ENCODE results near the gene TYW1. TPM values are rescaled to one million over a fixed set of nuclear protein-coding genes. Genes with fewer than 3 reads are reported as not detected.
"Not testable (repeated sequence)": the region's sequence is repeated elsewhere in the genome, so short reads cannot be mapped to it uniquely, and the experiment has no call there.

TYW1 gene
- total RNA-seq, 8 experiments from 2014 or later: 11.9 to 26.9 (median 16.3) TPM

- H3K4me1 ChIP-seq (replicated peaks in 1 of 2); in situ Hi-C loops (cut with MboI; ENCODE audit: low pct_unique_long_range_greater_than_20kb in 2 of 9, low sequenced_read_pairs in 9 of 9, unreplicated experiment in 9 of 9); H3K4me3 ChIP-seq; H3K27ac ChIP-seq: not testable (repeated sequence)
- peak in 1 of 8 experiments; percentile 1 for ATAC-seq (replicated peaks in 6 of 8)
- WGBS, 10 experiments: 86 to 100% (median 100%) methylated on average over 1 to 2 of the region's 5 CpGs; no CpG with 5 or more reads in 2 of the 10 experiments
These were observed 4.1 kb downstream of the TYW1 start for GRCh38 chr7:67000601-67001258.

- in situ Hi-C loops (cut with MboI; ENCODE audit: low pct_unique_long_range_greater_than_20kb in 2 of 9, low sequenced_read_pairs in 9 of 9, unreplicated experiment in 9 of 9); H3K4me1 ChIP-seq (replicated peaks in 1 of 2); ATAC-seq (replicated peaks in 6 of 8); H3K4me3 ChIP-seq; H3K27ac ChIP-seq: not testable (repeated sequence)
- 80 to 100% methylated on average over 1 of the region's 2 CpGs; no CpG with 5 or more reads in 8 of the 10 experiments for WGBS, 10 experiments
These were observed 7.5 kb downstream of the TYW1 start for GRCh38 chr7:67004145-67004544.

GRCh38 chr7:67006965-67007364 lies 10.3 kb downstream of the TYW1 start:
- in situ Hi-C loops (cut with MboI; ENCODE audit: low pct_unique_long_range_greater_than_20kb in 2 of 9, low sequenced_read_pairs in 9 of 9, unreplicated experiment in 9 of 9): no loop called here
- no peaks in the 10 kb centered on the region for H3K4me1 ChIP-seq (replicated peaks in 1 of 2)
- H3K27ac ChIP-seq: no peak overlapping the region
- H3K4me3 ChIP-seq: no peak overlapping the region
- ATAC-seq (replicated peaks in 6 of 8): peak in 3 of 8 experiments; percentile 81 to 98 (median 93)
- WGBS, 10 experiments: 33 to 100% (median 89%) methylated on average over 1 to 2 of the region's 2 CpGs; no CpG with 5 or more reads in 3 of the 10 experiments

- Histone ChIP-seq H3K27ac (no peak overlapping the region), H3K4me1 (replicated peaks in 1 of 2) (no peaks in the 10 kb centered on the region), H3K4me3 (no peak overlapping the region)
- in situ Hi-C loops (cut with MboI; ENCODE audit: low pct_unique_long_range_greater_than_20kb in 2 of 9, low sequenced_read_pairs in 9 of 9, unreplicated experiment in 9 of 9): no loop called here
- 0 to 100% (median 76%) methylated on average over 1 to 4 of the region's 4 CpGs for WGBS, 10 experiments
- ATAC-seq (replicated peaks in 6 of 8): peak in 5 of 8 experiments; percentile 27 to 87 (median 54)
These were observed 11.6 kb downstream of the TYW1 start for GRCh38 chr7:67008260-67008659.

GRCh38 chr7:67009677-67010076 lies 13.0 kb downstream of the TYW1 start:
- 83 to 100% (median 100%) methylated on average over 1 to 2 of the region's 3 CpGs; no CpG with 5 or more reads in 4 of the 10 experiments for WGBS, 10 experiments
- H3K27ac ChIP-seq; H3K4me1 ChIP-seq (replicated peaks in 1 of 2); in situ Hi-C loops (cut with MboI; ENCODE audit: low pct_unique_long_range_greater_than_20kb in 2 of 9, low sequenced_read_pairs in 9 of 9, unreplicated experiment in 9 of 9); H3K4me3 ChIP-seq; ATAC-seq (replicated peaks in 6 of 8): not testable (repeated sequence)

- ATAC-seq (replicated peaks in 6 of 8); H3K4me3 ChIP-seq; in situ Hi-C loops (cut with MboI; ENCODE audit: low pct_unique_long_range_greater_than_20kb in 2 of 9, low sequenced_read_pairs in 9 of 9, unreplicated experiment in 9 of 9); H3K27ac ChIP-seq; H3K4me1 ChIP-seq (replicated peaks in 1 of 2): not testable (repeated sequence)
- WGBS, 10 experiments: 80 to 100% (median 95%) methylated on average over 1 to 6 of the region's 9 CpGs; no CpG with 5 or more reads in 3 of the 10 experiments
These were observed 17.5 kb downstream of the TYW1 start for GRCh38 chr7:67014076-67014622.

GRCh38 chr7:67017971-67018370 lies 21.3 kb downstream of the TYW1 start:
- in situ Hi-C loops (cut with MboI; ENCODE audit: low pct_unique_long_range_greater_than_20kb in 2 of 9, low sequenced_read_pairs in 9 of 9, unreplicated experiment in 9 of 9); H3K4me1 ChIP-seq (replicated peaks in 1 of 2); H3K4me3 ChIP-seq; H3K27ac ChIP-seq; ATAC-seq (replicated peaks in 6 of 8): not testable (repeated sequence)
- WGBS, 10 experiments: 91 to 100% (median 98%) methylated on average over 1 to 6 of the region's 8 CpGs; no CpG with 5 or more reads in 6 of the 10 experiments

- no peak overlapping the region for H3K27ac ChIP-seq
- H3K4me1 ChIP-seq (replicated peaks in 1 of 2): no peaks in the 10 kb centered on the region
- ATAC-seq (replicated peaks in 6 of 8): no peak
- in situ Hi-C loops (cut with MboI; ENCODE audit: low pct_unique_long_range_greater_than_20kb in 2 of 9, low sequenced_read_pairs in 9 of 9, unreplicated experiment in 9 of 9): no loop called here
- H3K4me3 ChIP-seq: no peak overlapping the region
- WGBS, 10 experiments: 72 to 100% (median 93%) methylated on average over 1 to 6 of the region's 7 CpGs; no CpG with 5 or more reads in 2 of the 10 experiments
These were observed 22.3 kb downstream of the TYW1 start for GRCh38 chr7:67018940-67019339.

GRCh38 chr7:67019562-67020390 lies 23.1 kb downstream of the TYW1 start:
- WGBS, 10 experiments: 57 to 100% (median 87%) methylated on average over 2 to 7 of the region's 8 CpGs
- in situ Hi-C loops (cut with MboI; ENCODE audit: low pct_unique_long_range_greater_than_20kb in 2 of 9, low sequenced_read_pairs in 9 of 9, unreplicated experiment in 9 of 9): no loop called here

GRCh38 chr7:67021260-67021659 lies 24.6 kb downstream of the TYW1 start:
- no peak for ATAC-seq (replicated peaks in 6 of 8)
- in situ Hi-C loops (cut with MboI; ENCODE audit: low pct_unique_long_range_greater_than_20kb in 2 of 9, low sequenced_read_pairs in 9 of 9, unreplicated experiment in 9 of 9): no loop called here
- H3K4me3 ChIP-seq: no peak overlapping the region
- WGBS, 10 experiments: 78 to 100% (median 87%) methylated on average over 1 to 7 of the region's 7 CpGs
- no peak overlapping the region for H3K27ac ChIP-seq
- H3K4me1 ChIP-seq (replicated peaks in 1 of 2): no peaks in the 10 kb centered on the region

More at GRCh38 chr7:67019562-67020390, 23.1 kb downstream of the TYW1 start:
- no peak overlapping the region for H3K4me3 ChIP-seq
- H3K27ac ChIP-seq: no peak overlapping the region
- no peaks in the 10 kb centered on the region for H3K4me1 ChIP-seq (replicated peaks in 1 of 2)
- ATAC-seq (replicated peaks in 6 of 8): peak in 1 of 8 experiments; percentile 9

GRCh38 chr7:67022511-67022910 lies 25.9 kb downstream of the TYW1 start:
- WGBS, 10 experiments: 0 to 100% (median 63%) methylated on average over 1 to 3 of the region's 3 CpGs
- in situ Hi-C loops (cut with MboI; ENCODE audit: low pct_unique_long_range_greater_than_20kb in 2 of 9, low sequenced_read_pairs in 9 of 9, unreplicated experiment in 9 of 9): no loop called here
- no peak overlapping the region for H3K4me3 ChIP-seq
- ATAC-seq (replicated peaks in 6 of 8): peak in 2 of 8 experiments; percentile 62 to 69
- no peak overlapping the region for H3K27ac ChIP-seq
- H3K4me1 ChIP-seq (replicated peaks in 1 of 2): no peaks in the 10 kb centered on the region

- WGBS, 10 experiments: 0 to 83% methylated on average over 1 of the region's 1 CpG; no CpG with 5 or more reads in 8 of the 10 experiments
- peak in 2 of 8 experiments; percentile 81 for ATAC-seq (replicated peaks in 6 of 8)
- in situ Hi-C loops (cut with MboI; ENCODE audit: low pct_unique_long_range_greater_than_20kb in 2 of 9, low sequenced_read_pairs in 9 of 9, unreplicated experiment in 9 of 9): loop anchor here in 1 of 9 experiments (25.0 kb wide), 1 partner anchor 112 kb away; no protein-coding TSS in a partner anchor
- not testable (repeated sequence) for H3K4me3 ChIP-seq; H3K4me1 ChIP-seq (replicated peaks in 1 of 2); H3K27ac ChIP-seq
These were observed 28.8 kb downstream of the TYW1 start for GRCh38 chr7:67025459-67025858.

GRCh38 chr7:67031685-67032084 lies 35.1 kb downstream of the TYW1 start:
- in situ Hi-C loops (cut with MboI; ENCODE audit: low pct_unique_long_range_greater_than_20kb in 2 of 9, low sequenced_read_pairs in 9 of 9, unreplicated experiment in 9 of 9): loop anchor here in 1 of 9 experiments (25.0 kb wide), 1 partner anchor 106 kb away; no protein-coding TSS in a partner anchor
- WGBS, 10 experiments: no CpG with 5 or more reads among the region's 2 CpGs
- not testable (repeated sequence) for ATAC-seq (replicated peaks in 6 of 8); H3K27ac ChIP-seq; H3K4me3 ChIP-seq; H3K4me1 ChIP-seq (replicated peaks in 1 of 2)

Data from motor neuron (in vitro differentiated cells).